DOHH2 (cell line): ENCODE results near the gene GNG12.

Source experiments
- EZH2phosphoT487 ChIP-seq: fragments of 200-600 bp; sonication (generic); IDR thresholded peaks from 2 replicates; pipeline ENCODE4 v1.6.1; 2017; ENCODE audit warnings: borderline replicate concordance, mild to moderate bottlenecking, antibody characterized with exemption, low read length, moderate library complexity, mixed read lengths
- TF ChIP-seq, protein P1 (sequence below): fragments of 200-600 bp; sonication (generic); IDR thresholded peaks from one replicate; pipeline ENCODE4 v1.5.1; 2014; ENCODE audit warnings: antibody characterized with exemption, mild to moderate bottlenecking, low read depth, low read length; ENCODE audit not compliant: poor library complexity, severe bottlenecking

DNA sequence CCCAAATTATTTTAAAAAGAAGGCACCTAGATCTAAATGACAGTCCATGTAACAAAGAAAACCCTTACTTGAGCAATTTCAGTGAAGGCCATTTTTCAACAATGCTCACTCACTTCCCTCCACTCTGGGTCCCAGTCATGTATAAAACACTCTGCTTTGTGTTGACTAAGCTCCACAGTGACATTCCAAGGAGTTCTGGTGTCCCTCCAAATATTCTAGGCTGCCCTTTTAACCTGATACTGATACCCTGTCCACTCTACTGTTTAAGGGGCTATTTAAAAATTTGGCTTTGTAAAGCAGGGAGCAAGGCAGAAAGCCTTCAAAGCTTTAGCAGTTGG is 73.6 kb downstream of the GNG12 start:
- TF ChIP-seq, protein P1, sequence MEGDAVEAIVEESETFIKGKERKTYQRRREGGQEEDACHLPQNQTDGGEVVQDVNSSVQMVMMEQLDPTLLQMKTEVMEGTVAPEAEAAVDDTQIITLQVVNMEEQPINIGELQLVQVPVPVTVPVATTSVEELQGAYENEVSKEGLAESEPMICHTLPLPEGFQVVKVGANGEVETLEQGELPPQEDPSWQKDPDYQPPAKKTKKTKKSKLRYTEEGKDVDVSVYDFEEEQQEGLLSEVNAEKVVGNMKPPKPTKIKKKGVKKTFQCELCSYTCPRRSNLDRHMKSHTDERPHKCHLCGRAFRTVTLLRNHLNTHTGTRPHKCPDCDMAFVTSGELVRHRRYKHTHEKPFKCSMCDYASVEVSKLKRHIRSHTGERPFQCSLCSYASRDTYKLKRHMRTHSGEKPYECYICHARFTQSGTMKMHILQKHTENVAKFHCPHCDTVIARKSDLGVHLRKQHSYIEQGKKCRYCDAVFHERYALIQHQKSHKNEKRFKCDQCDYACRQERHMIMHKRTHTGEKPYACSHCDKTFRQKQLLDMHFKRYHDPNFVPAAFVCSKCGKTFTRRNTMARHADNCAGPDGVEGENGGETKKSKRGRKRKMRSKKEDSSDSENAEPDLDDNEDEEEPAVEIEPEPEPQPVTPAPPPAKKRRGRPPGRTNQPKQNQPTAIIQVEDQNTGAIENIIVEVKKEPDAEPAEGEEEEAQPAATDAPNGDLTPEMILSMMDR, result no peak
- TF ChIP-seq EZH2phosphoT487, result no peak
